K562 (cell line): ENCODE results near the gene SALL3. TPM values are rescaled to one million over a fixed set of nuclear protein-coding genes. Genes with fewer than 3 reads are reported as not detected.

Source experiments
- ATAC-seq: fragments of 200-7000 bp; cut with Tn5 transposase; 3 replicates; pipeline ENCODE4 v1.9.1; 2020; ENCODE audit warnings: moderate library complexity
- BruUV-seq: library from RNA; stranded (reverse); fragments of 400-500 nt; replicated peaks from 2 replicates; lab custom pipeline; 2021; lab: Mats Ljungman, UMichigan
- CTCF ChIA-PET: fragments of 300-600 bp; formaldehyde crosslinking; extraction: SDS; loops from one replicate; lab custom pipeline; 2021; ENCODE audit warnings: low intra/inter-chr PET ratio; lab: Yijun Ruan, JAX
- POLR2A ChIA-PET: fragments of 300-600, 350-650 bp; sonication (Branson Sonifier 250); formaldehyde crosslinking; extraction: SDS; loops from one replicate; lab custom pipeline; 2021; ENCODE audit warnings: antibody characterized with exemption, inconsistent platforms; lab: Yijun Ruan, JAX
- DNase-seq, 4 experiments: peaks; one replicate each; pipeline versions ENCODE4 v3.0.0 to v3.0.0-alpha.2; 2011 to 2018; ENCODE audit warnings: low spot score in 3 of 4, mixed read lengths in 3 of 4; ENCODE audit errors: extremely low read depth in 1 of 4
- FAIRE-seq: peaks from 2 replicates; lab custom pipeline; 2011; peaks lifted over from hg19 to GRCh38; lab: Jason Lieb, UNC
- H2AFZ ChIP-seq: 2 replicates; pipeline ENCODE4 v1.6.0; 2011; ENCODE audit warnings: low read depth, low read length, control low read depth, inconsistent platforms
- H3K27ac ChIP-seq: fragments of 200-600 bp; 3 replicates; pipeline ENCODE4 v1.8.0; 2011; ENCODE audit warnings: low read depth, mild to moderate bottlenecking, control low read depth, inconsistent platforms, low read length, moderate library complexity, mixed read lengths; ENCODE audit errors: extremely low read depth
- H3K27me3 ChIP-seq, 2 experiments: fragments of 300-600 bp in 1 of 2; 2 replicates in 1 of 2; 3 replicates in 1 of 2; pipeline versions ENCODE4 v1.6.0 to v1.8.0; 2011; ENCODE audit warnings: inconsistent platforms in 2 of 2, low read length in 2 of 2, mild to moderate bottlenecking in 1 of 2, mixed read lengths in 1 of 2, moderate library complexity in 1 of 2; ENCODE audit not compliant: control insufficient read depth in 2 of 2, insufficient read depth in 2 of 2
- H3K36me3 ChIP-seq: fragments of 300-600 bp; 3 replicates; pipeline ENCODE4 v1.8.0; 2011; ENCODE audit warnings: mild to moderate bottlenecking, low read length, inconsistent platforms; ENCODE audit not compliant: control insufficient read depth, insufficient read depth
- H3K4me1 ChIP-seq, 2 experiments: fragments of 200-600 bp in 1 of 2; replicated peaks in 1 of 2; 2 replicates in 1 of 2; 3 replicates in 1 of 2; pipeline versions ENCODE4 v1.5.1 to v1.8.0; 2011; ENCODE audit warnings: inconsistent platforms in 2 of 2, low read length in 2 of 2, mild to moderate bottlenecking in 1 of 2, mixed read lengths in 1 of 2, moderate library complexity in 1 of 2; ENCODE audit not compliant: control insufficient read depth in 2 of 2, insufficient read depth in 2 of 2
- H3K4me2 ChIP-seq: 2 replicates; pipeline ENCODE4 v1.6.1; 2011; ENCODE audit warnings: low read length, control low read depth, inconsistent platforms, mixed read lengths; ENCODE audit not compliant: insufficient read depth
- H3K4me3 ChIP-seq: fragments of 200-600 bp; sonication (generic), shearing (Covaris generic); 2 replicates; pipeline ENCODE4 v1.5.1; 2016; ENCODE audit warnings: control low read depth, inconsistent platforms
- H3K79me2 ChIP-seq: fragments of 200-600 bp; 3 replicates; pipeline ENCODE4 v1.8.0; 2011; ENCODE audit warnings: low read length, inconsistent platforms; ENCODE audit not compliant: control insufficient read depth, insufficient read depth
- H3K9ac ChIP-seq, 2 experiments: 2 replicates each; pipeline versions ENCODE4 v1.6.0 to v1.6.1; 2011; ENCODE audit warnings: low read depth in 2 of 2, low read length in 2 of 2, control low read depth in 1 of 2, inconsistent platforms in 1 of 2, mild to moderate bottlenecking in 1 of 2, mixed read lengths in 1 of 2; ENCODE audit not compliant: insufficient read depth in 1 of 2
- H3K9me1 ChIP-seq: one replicate; pipeline ENCODE4 v1.6.0; 2011; ENCODE audit warnings: inconsistent platforms, mild to moderate bottlenecking, low read length, moderate library complexity; ENCODE audit not compliant: control insufficient read depth, insufficient read depth
- H3K9me3 ChIP-seq: replicated peaks from 2 replicates; pipeline ENCODE4 v1.5.1; 2011; ENCODE audit warnings: low read depth, low read length, inconsistent platforms; ENCODE audit not compliant: control insufficient read depth, insufficient read depth
- H4K20me1 ChIP-seq: replicated peaks from 2 replicates; pipeline ENCODE4 v1.6.1; 2011; ENCODE audit warnings: low read length, inconsistent platforms, mixed read lengths; ENCODE audit not compliant: control insufficient read depth, insufficient read depth
- FIP1L1 ChIP-seq: fragments of 200-400 bp; formaldehyde crosslinking; IDR thresholded peaks from 2 replicates; pipeline ENCODE4 v1.6.1; 2018; ENCODE audit warnings: mild to moderate bottlenecking, low read depth, low read length; ENCODE audit not compliant: poor library complexity, severe bottlenecking
- GATA2 ChIP-seq: sonication (generic); formaldehyde crosslinking; IDR thresholded peaks from 2 replicates; pipeline ENCODE4 v1.4.0; 2020; ENCODE audit warnings: mild to moderate bottlenecking, missing genetic modification reagents
- HCFC1 ChIP-seq: IDR thresholded peaks from 2 replicates; pipeline ENCODE4 v1.6.1; 2012; ENCODE audit warnings: low read depth, low read length, improper control_type of control experiment
- RBM39 ChIP-seq: fragments of 200-400 bp; formaldehyde crosslinking; optimal IDR thresholded peaks from 2 replicates; pipeline ENCODE3; 2018; ENCODE audit warnings: low read depth, low read length
- ZBTB8A ChIP-seq: fragments of 450-650 bp; IDR thresholded peaks from 2 replicates; pipeline ENCODE4 v1.6.1; 2018; ENCODE audit warnings: mild to moderate bottlenecking, moderate library complexity; ENCODE audit not compliant: partially characterized antibody
- ZFP91 ChIP-seq: sonication (generic); formaldehyde crosslinking; IDR thresholded peaks from 2 replicates; pipeline ENCODE4 v1.8.0; 2022; ENCODE audit warnings: mild to moderate bottlenecking, missing genetic modification reagents
- ZNF217 ChIP-seq: sonication (generic); formaldehyde crosslinking; IDR thresholded peaks from 2 replicates; pipeline ENCODE4 v1.8.0; 2022; ENCODE audit warnings: mild to moderate bottlenecking, missing genetic modification reagents
- ZNF644 ChIP-seq: fragments of 200-800 bp; sonication (Bioruptor generic); IDR thresholded peaks from 2 replicates; pipeline ENCODE4 v1.6.1; 2016; ENCODE audit warnings: low read depth, missing genetic modification characterization, missing compliant biosample characterization
- WGBS: fragments of 100-300 bp; shearing (Covaris generic); methylation state at CpG from one replicate; pipeline ENCODE4 v1.1.6; 2016; ENCODE audit warnings: low coverage, mixed read lengths; ENCODE audit not compliant: insufficient coverage; ENCODE audit errors: missing lambda C conversion rate; 5-methylcytosine and 5-hydroxymethylcytosine counted together
- in situ Hi-C: fragments of 300-500 bp; cut with MboI; formaldehyde crosslinking; loops from 4 replicates; pipeline ENCODE4 v1.15.0; 2018; ENCODE audit warnings: inconsistent platforms, mixed read lengths
- intact Hi-C: fragments of 100-400 bp; cut with micrococcal nuclease; formaldehyde crosslinking; loops from 2 replicates; pipeline ENCODE4 v1.14.2; 2022
- polyA plus RNA-seq, 8 experiments: library from polyadenylated mRNA; depleted of rRNA in 4 of 8; stranded (reverse) in 5 of 8; unstranded in 3 of 8; fragments of >200 nt; fragmentation: Nextera tagmentation in 2 of 8; fragmentation: Illumina TruSeq in 1 of 8; extraction: Ambion mirVana in 2 of 8; extraction: Trizol in 1 of 8; gene quantifications; 2 replicates each; pipeline versions ENCODE4 v1.2.1 to v1.2.3, GENCODE V29; 2011 to 2014; ENCODE audit warnings: inconsistent platforms in 1 of 8, missing spikeins in 1 of 8
- total RNA-seq, 7 experiments: library from RNA; depleted of rRNA in 6 of 7; stranded (reverse); fragments of >200 nt in 6 of 7; fragmentation: Illumina TruSeq in 2 of 7; extraction: Trizol in 2 of 7; gene quantifications; 2 replicates each; pipeline versions ENCODE4 v1.2.1 to v1.2.3, GENCODE V29; 2011 to 2021; ENCODE audit warnings: low replicate concordance in 1 of 7

Gene SALL3
- total and polyA plus RNA-seq, 9 of the 15 experiments (the other 6 are each of a cell fraction or from before 2014, with no cell fraction given), result not detected

GRCh38 chr18:78950386-78950785, 29.2 kb upstream of the SALL3 start:
- Histone ChIP-seq H3K4me3 (no peak overlapping the region), H3K9me3 (no peaks in the 10 kb centered on the region), H3K9me1 (no peaks in the 10 kb centered on the region)
- POLR2A ChIA-PET, result no interaction called here
- TF ChIP-seq ZNF644 (tag) (no peak), HCFC1 (no peak), RBM39 (no peak), ZBTB8A (no peak), ZFP91 (no peak), GATA2 (CRISPR knock-in tag) (no peak), ZNF217 (CRISPR knock-in tag) (no peak), FIP1L1 (no peak)
- TF ChIP-seq, all 486 proteins: peak for 0
- Histone ChIP-seq H3K27ac (no peak overlapping the region), H3K4me1 (no peaks in the 10 kb centered on the region), H4K20me1 (no peaks in the 10 kb centered on the region), H3K4me2 (no peak overlapping the region), H3K27me3 (peaks cover 0 to 25% of the 10 kb centered on the region in 2 experiments; a peak in 2 of 5 replicates), H3K79me2 (no peaks in the 10 kb centered on the region), H3K9ac (no peak overlapping the region), H2AFZ (no peak overlapping the region), H3K36me3 (no peaks in the 10 kb centered on the region)
- BruUV-seq, result no TSS peak
- WGBS, result 2% methylated on average over 9 of the region's 10 CpGs
- in situ Hi-C loops, result no loop called here
- FAIRE-seq (no peak), ATAC-seq (no peak), DNase-seq (no peak)
- CTCF ChIA-PET, result no interaction called here
- intact Hi-C loops, result no loop called here
